HG02973 (cell line): ENCODE results near the gene RAB13.

Source experiments
- ATAC-seq: cut with Tn5 transposase; IDR thresholded peaks from one replicate; pipeline ENCODE4 v1.9.1; 2021; ENCODE audit warnings: moderate library complexity; ENCODE audit not compliant: unreplicated experiment

RAB13 gene

DNA sequence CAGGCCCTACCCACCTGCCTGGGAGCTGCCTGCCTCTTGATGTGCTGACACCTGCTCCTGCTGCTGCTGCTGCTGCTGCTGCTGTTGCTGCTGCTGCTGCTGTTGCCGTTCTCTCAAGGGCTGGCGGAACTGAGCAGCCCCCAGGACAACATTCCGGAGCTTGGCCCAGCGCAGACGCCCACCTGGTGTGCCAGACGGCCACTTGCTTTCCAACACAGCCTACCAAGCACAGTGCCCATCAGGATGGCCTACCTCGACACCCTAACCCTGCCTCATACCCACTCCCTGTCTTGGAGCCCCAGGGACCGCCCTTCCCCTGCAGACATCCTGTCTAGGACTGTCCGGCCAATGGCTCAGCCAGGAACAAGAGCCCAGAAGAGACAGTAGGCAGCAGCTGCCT lies 51.4 kb downstream of the RAB13 start:
- ATAC-seq: no peak

DNA sequence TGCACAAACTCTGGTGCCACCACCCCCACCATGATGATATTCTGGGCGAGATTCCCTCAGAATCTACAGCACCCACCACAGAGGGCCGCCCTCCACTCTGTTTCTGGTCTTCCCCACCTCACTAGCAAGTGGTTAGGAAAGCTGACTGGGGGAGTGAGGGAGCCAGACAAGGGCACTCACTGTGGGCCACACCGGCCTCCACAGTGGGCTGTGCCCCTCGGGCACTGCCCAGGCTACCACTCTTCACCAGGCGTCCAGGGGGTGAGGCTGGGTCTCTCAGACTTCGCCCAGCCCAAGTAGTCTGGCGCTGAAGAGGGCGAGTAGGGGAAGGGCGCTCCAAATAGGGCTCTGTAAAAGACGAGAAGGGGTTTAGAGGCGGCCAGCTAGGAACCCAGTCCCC lies 52.2 kb downstream of the RAB13 start:
- ATAC-seq: no peak

DNA sequence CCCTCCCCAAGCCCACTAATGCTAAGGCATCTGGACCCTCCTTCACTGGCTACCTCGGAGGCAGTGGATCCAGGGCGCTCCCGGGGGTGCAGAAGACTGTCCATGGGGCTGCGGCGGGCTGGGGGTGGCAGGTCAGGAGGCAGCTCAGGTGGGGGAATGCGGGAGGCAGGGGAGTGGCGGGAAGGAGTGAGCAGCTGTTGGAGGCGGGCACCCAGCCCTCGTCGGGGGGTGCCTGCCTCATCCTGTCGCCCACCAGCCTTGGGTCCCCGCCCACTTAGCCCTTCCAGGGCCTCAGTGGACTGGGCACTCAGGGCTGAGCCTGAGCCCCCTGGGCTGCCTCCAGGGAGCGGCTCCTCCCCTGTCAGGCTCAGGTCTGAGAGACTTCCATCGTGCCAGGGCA lies 52.7 kb downstream of the RAB13 start:
- no peak for ATAC-seq

DNA sequence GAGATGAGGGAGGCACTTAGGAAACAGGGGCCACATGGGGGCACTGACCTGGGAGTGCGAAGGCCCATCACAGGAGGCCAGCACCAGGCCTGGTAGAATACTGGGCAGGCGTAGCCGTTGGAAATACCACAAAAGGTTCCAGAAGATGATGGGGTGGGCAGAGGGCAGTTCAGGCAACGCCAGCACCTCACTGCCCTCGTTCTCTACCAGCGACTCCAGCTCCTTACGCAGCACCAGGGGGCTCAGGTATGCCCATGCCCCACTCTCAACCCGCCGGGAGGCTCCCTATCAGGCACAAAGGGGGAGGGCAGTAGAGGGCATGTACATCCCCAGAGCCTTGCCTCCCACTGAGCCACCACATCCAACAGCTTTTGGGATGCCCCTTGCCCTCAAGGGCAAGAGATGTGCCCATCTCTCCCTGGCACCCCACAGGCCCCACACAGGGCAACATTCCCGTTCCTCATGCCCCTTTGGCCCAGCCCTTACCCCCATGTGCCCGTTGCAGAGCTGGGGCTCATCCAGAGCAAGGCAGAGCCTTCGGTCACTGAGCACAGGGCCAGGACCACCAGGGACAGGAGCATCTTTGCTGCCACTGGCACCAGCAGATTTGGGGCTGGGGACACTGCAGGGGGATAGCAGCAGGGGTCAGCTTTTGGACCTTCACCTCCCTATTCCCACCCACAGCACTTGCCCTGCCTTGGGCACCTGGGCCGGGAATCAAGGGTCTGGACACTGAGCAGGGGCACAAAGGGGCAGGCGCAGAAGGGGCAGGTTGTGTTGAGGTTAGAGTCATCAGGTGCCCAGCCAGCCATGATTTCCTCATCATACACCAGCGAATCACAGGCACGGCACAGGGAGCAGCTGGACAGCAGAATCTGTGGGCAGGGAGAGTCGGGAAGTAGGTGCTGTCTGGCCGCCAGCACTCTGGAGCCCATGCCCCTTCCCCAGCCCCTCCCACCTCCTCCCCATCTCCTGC lies 53.7 kb downstream of the RAB13 start:
- no peak for ATAC-seq
